ENCODE results near the gene RNU6-1. TPM values are rescaled to one million over a fixed set of nuclear protein-coding genes. Genes with fewer than 3 reads are reported as not detected.

RNU6-1 gene
- total RNA-seq, result not detected in 2 replicates

GRCh38 chr15:67839929-67840748 is at the start of gene RNU6-1:
TSS of gene RNU6-1 (minus strand) at chr15:67840045.

GRCh38 chr15:67824976-67825880 is 14.6 kb downstream of the RNU6-1 start, which contains the start of gene SKOR1:
TSS of gene SKOR1 (plus strand) at chr15:67825509. CDS start at chr15:67825603, 94 bp downstream.

Other genes starting within 250 kb of the RNU6-1 start
- 0.11 and 0.12 TPM in 2 replicates for gene SKOR1, start 14.5 kb downstream of the RNU6-1 start, total RNA-seq
- gene PIAS1, start 214.3 kb upstream of the RNU6-1 start, total RNA-seq, result 11.4 and 15.7 TPM in 2 replicates

All from uterine smooth muscle cell (primary cell).